Esophagus muscularis mucosa (tissue), 3 donors: ENCODE measurements around the gene DNAH17.

Experiments used
- CTCF ChIP-seq, 3 experiments: fragments of 200-600 bp in 2 of 3; fragments of 450-650 bp in 1 of 3; sonication (generic) in 2 of 3; IDR thresholded peaks; one replicate each; pipeline ENCODE4 v1.5.1; 2017 to 2019; ENCODE audit warnings: antibody characterized with exemption in 3 of 3, mild to moderate bottlenecking in 2 of 3, moderate library complexity in 1 of 3
- POLR2A ChIP-seq: fragments of 450-650 bp; IDR thresholded peaks from one replicate; pipeline ENCODE4 v1.6.1; 2017; ENCODE audit warnings: antibody characterized with exemption, moderate library complexity, mild to moderate bottlenecking, low read depth

- no peak for TF ChIP-seq CTCF (IDR thresholded peaks at IDR 0.05)
- TF ChIP-seq POLR2A: no peak
These were observed 42.1 kb upstream of the DNAH17 start for GRCh38 chr17:78619334-78619733.
